GM21723 (cell line): ENCODE results near the gene BCR.

Source experiments
- ATAC-seq: cut with Tn5 transposase; IDR thresholded peaks from one replicate; pipeline ENCODE4 v1.9.1; 2021; ENCODE audit warnings: mild to moderate bottlenecking, moderate library complexity; ENCODE audit not compliant: unreplicated experiment

Gene BCR

DNA sequence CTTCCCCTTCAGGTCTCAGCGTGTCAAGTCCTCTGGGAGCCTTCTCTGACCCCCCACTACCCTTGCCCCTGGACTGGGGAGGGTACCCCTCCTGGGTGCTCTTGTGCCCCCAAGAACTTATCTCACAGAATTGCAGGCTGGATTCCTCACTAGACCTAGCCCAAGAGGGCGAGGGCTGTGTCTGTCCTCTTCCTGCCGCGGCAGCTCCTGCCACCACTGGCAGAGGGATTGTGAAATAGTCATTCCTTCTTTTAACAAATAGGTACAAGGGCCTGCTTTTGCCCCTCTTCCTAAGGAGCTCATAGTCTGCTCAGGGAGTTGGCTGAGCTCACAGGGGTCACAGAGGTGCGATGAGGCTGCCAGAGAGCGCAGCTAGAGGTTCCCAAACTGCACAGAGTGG, 29.5 kb upstream of the BCR start:
- no peak for ATAC-seq

DNA sequence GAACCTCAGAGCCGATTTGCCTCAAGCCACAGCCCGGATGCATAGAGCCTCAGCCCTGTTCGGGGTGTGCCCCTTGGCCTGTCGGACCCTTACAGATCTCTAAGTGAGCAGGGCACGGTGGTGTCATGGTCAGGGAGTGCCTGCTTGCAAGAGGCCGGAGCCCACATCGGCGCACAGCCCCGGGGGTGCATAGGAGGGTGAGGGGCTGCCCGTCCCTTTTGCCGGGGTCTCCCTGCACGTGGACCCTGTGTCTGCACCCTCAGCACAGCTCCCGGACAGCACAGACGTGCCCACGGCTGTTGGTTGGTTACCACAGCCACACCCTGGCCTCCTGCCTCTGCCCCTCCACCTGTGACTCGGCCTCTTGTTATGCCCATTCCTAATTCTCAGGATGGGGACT, 28.5 kb upstream of the BCR start:
- no peak for ATAC-seq

DNA sequence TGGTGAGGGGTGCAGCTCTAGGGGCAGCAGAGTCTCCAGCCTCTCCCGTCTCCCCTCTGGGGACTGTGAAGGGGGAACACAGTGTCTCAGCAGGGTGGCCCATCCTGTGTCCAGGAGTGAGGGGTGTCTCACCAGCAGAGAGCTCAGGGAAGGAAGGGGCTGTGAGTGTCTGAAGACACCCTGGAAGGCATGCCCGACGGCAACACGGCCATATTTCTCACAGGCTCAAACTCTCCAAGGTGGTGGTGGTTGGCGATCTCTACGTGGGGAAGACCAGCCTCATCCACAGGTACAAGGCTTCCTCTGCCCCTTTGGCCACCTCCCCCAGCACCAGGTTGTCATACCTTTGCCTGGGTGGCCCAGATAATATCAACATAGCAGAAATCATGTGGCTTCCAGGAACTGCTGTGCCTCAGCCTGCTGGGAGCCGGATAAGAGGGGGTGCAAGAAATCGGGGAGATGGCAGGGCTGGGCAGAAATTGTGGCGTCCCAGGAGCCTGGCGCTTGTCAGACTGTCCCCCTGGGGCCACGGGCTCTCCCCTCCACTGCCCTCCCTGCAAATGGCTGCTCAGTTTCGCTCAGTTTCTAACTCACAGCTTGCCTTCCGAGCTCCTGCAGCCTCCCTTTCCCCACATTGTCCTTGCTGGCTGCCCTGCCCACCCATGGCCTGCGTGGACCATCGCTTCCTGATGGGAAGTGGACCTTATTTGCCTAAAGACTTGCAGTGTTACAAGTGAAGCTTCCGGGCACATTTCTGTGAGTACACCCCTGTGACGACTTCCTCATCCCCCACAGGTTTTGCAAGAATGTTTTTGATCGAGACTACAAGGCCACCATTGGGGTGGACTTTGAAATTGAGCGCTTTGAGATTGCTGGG, 27.8 kb upstream of the BCR start:
- ATAC-seq = no peak

DNA sequence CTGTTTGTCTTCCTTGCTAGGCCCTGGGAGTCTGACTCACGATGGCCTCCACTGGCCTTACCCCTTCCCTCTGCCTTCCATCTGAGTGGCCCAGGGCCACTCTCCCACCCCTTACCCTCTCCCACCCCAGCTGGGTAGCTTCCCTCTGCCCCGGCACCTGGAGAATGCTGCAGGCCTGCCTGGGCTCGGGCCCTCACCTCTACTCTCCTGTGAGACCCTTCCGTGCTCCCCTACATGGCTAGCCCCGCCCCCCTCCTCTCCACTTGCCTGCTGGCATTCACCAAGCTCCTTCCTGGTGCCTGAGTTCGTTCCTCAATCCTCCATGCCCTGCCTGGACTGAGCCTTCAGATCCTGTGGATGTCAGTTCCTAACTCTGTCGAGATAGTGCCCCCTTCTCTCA, 26.3 kb upstream of the BCR start:
- ATAC-seq = no peak

DNA sequence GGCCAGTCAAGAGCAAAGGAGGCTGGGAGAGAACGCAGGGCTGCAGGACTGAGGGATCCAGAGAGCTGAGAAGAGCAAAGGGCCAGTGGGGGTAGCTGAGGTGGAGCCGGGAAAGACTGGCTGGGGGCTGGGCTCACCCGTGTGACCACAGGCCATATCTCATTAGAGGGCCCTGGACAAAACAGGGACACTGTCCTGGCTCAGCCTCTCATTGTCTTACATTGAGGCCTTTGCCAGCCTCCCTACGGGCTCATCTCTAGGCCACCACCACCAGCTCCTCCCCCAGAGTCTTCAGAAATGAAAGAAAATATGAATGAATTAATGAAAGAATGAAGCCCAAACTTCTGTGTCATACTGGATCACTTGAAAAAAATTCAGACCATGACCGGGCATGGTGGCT, 25.8 kb upstream of the BCR start:
- ATAC-seq = no peak

DNA sequence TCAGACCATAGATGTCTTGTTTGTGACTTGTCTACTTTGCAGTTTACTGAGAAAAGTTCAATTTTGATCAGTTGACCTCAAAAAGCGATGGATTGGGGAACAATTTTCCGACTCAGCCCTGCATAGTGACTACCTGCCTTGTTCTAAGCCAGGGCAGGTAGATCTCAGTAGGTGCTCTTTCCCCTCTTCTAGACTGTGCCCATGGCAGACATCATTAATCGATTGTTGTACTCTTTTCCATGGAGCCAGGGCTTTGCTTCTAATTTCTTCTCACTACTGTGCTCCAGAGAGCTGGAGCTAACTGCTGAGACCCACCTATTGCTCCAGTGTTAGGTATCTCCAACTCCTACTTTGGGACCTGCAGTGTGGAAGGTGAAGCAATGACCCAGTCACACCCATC, 25.2 kb upstream of the BCR start:
- no peak for ATAC-seq

DNA sequence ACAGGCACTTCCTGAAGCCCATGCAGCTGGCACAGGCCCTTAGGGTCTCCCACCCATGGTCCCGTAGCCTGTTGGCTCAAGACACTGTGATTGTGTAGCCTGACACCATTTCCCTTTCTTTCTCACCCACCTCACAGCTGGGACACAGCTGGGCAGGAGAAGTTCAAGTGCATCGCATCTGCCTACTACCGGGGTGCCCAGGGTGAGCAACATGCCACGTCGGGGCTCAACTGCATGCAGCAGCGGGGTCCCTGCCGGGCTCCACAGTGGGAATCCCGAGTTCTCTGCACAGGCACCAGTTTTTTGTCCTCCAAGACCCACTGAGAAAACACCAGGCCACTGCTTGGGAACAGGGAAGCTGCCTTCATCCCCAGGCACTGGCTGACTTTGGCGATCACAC, 24.5 kb upstream of the BCR start:
- ATAC-seq = no peak

DNA sequence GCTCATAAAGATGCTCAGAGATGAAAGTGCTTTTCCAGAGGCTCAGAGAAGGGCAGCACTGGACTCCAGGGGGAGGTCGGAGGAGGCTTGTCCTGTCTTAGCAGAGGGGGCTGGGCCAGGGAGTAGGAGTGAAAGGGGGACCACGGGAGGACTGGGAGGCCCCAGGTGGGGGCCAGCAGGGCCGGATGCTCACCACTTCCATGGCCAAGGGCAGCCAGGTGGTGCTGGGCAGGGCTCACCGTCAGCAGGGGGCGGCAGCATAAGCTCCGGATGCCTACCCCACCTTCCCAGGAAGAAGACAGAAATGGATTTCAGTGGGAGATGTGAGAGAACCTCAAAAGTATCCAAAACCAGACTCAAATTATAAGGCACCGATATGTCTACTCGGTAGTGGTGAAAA, 24.0 kb upstream of the BCR start:
- no peak for ATAC-seq

DNA sequence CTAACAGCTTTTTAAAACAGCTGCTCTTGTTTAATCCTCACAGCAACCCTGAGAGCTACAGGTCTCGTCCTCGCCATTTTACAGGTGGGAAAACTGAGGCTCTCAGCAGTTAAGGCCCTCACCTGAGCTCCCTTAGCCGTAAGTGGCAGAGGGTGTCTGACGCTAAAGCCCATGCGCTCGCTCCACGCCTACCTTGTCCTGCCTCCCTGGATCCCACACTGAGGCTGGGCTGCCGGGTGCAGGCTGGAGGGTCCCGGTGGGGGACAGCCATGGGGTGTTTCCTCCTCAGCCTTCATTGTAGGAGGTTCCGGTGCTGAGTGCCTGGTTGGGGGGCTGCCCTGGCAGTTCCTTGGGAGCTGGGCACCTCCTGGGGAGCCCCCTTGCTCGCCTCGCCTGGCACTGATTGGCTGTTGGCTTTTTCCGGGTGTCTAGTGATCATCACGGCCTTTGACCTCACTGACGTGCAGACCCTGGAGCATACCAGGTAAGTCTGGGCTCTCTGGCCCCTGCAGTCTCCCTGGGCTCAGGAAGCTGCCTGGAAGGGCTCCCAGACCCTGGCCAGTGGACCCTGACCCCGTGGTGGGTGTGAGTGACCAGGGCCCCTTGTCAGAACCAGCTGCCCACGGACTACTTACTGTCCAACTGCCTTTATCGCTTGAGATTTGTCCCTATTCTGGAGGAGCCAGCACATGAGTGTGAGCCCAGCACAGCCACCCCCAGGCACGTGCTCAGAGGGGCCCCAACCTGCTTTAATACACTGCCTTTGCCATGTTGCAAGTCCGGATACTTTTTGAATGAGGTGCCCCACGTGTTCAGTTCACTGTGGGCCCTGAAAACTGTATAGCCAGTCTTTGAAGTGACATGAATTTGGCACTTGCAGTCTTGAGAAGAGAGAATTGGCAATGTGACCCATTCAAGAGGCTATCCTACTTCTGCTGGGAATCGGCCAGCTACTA, 22.5 kb upstream of the BCR start:
- no peak for ATAC-seq

DNA sequence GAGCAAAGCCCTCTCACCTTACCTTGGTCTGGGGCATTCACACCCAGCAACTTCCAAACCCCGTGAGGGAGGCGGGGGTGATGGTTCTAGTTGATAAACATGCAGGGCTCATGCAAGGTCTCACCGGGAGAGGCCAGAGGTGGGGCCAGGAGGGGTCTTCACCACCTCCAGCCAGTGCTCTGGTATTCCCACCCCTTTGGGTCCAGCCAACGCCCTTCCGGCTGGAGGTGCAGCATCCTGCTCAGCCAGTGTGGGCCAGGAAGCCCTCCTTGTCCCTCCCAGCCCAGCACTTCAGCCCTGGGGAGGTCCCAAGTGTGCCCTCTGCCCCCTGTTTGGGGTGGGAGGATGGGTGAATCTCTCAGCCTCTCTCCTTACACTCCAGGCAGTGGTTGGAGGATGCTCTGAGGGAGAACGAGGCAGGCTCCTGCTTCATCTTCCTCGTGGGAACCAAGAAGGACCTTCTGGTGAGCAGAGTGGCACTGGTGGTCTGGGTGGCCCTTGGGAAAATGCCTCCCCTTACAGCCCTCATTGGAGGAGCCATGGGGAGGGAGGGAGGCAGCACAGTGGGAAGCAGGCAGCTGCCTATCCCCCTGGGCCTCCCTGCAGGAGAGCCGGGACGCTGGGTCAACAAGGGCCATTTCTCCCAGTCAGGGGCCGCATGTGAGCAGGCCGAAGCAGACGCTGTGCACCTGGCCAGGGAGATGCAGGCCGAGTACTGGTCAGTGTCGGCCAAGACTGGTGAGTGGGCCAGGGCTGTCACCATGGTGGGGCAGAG, 21.6 kb upstream of the BCR start:
- no peak for ATAC-seq

DNA sequence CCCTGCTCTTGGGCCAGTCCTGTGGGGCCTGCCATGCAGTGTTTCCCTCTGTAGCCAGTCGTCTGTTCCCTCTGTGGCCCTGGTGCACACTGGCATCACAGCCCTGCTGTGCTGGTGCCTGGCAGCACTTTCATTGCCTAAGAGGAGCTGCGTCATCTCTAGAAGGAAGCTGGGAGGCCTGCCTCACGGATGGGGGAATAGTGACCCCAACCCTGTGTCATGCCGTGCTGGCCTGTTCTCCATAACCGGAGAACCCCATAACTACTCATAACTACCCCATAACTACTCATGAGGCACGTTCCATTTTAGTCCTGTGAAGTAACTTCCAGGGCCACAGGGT, 21.0 kb upstream of the BCR start:
- no peak for ATAC-seq

DNA sequence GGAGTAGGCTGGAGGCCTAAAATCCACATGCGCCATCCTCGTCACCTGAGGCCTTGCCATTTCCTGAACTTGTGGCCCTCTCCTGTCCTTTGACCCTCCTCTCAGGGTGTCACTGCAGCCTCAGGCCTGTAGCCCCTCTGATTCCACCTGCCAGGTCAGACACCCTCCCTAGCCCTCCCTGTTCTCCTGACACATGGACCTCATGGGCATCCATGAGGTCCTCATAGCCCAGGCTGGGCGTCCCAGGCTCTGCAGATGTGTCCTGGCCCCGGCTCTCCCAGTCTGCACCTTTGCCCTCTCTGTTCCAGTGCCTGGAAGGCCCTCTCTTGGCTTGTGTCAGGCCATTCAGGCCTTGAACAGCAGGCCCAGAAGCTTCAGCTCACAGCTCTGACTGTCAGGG, 19.3 kb upstream of the BCR start:
- no peak for ATAC-seq

DNA sequence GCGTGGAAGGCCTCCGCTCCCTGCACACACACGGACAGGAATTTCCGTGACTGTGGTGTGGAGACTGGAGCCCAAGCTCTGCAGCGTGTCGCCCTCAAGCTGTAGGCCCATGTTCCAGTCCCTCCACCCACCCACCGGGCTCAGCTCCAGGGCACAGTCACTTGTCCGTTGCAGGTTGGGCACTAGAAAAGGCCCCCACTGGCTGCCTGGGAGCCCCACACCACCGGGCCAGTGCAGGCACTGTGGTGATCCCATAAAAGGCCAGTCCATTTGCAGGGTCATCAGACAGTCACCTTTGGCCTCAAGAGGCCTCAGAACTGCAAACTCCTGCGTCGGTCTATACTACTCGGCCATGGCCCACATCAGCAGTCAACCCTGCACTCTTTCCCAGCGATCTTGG, 18.7 kb upstream of the BCR start:
- no peak for ATAC-seq

DNA sequence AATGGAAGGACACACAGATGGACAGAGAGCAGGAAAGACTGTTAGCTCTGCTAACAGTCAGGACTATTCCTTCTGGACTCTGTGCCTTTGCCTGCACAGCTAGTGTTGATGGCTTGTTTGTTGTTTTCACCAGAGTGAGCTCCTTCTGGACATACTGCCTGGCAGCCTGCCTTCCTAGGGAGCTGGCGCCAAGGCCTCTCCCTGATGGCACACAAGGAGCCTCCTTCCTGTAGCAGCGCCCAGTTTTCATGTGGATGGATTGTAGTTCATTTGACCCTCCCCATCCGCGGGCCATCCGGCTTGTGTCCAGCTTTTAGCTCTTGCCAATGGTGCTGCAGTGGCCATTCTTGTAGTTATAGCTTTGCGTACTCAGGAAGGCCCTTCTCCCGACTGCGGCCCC, 16.6 kb upstream of the BCR start:
- ATAC-seq = no peak

DNA sequence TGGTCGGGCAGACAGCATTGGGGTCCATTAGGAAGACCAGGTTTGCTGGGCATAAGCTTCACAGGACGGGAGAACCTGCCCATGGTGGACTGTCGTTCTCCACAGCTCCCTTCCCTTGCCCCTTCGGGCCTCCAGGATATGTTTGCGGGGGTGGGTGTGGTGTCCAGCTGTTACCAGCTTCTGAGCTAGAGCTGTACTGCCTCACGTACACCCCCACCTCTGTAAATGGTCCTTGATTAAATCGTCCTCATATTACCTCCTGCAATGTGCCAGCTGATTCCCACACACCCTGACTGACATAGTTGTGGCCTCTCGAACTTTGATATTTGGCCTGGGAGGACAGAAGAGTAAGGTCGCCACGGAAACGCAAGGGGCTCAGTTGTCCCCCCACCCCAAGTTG, 16.2 kb upstream of the BCR start:
- ATAC-seq = no peak

DNA sequence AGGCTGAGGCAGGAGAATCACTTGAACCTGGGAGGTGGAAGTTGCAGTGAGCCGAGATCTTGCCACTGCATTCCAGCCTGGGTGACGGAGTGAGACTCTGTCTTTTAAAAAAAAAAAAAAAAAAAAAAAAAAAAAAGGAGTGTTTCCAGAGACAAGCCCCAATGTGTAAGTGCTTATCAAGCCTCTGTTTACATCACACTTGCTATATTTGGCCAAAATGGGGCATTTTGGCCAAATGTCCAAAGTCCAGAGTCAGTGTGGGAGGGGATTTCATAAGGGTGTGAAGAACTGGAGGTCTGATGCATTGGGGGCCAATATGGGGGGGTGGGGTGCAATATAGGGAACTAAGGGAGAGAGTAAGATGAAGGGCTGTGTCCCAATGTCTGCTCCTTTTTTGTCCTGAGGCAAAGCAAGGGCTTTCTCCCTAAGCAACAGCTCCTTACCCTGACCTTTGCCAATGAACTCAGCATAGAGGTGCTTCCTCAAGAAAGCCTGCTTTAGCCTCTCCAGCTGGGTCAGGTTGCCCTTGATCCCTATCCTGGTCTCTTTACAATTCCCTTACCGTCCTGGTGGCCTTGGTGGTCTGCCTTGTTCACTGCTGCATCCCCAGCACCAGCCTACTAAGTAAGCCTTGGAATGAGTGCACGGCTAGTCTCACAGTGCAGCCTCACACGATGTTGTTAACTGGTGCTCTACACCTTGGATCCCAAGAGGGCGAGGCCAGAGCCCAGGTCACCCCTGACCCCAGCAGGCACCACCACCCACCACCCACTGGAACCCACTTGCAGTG, 14.1 kb upstream of the BCR start:
- ATAC-seq = no peak

DNA sequence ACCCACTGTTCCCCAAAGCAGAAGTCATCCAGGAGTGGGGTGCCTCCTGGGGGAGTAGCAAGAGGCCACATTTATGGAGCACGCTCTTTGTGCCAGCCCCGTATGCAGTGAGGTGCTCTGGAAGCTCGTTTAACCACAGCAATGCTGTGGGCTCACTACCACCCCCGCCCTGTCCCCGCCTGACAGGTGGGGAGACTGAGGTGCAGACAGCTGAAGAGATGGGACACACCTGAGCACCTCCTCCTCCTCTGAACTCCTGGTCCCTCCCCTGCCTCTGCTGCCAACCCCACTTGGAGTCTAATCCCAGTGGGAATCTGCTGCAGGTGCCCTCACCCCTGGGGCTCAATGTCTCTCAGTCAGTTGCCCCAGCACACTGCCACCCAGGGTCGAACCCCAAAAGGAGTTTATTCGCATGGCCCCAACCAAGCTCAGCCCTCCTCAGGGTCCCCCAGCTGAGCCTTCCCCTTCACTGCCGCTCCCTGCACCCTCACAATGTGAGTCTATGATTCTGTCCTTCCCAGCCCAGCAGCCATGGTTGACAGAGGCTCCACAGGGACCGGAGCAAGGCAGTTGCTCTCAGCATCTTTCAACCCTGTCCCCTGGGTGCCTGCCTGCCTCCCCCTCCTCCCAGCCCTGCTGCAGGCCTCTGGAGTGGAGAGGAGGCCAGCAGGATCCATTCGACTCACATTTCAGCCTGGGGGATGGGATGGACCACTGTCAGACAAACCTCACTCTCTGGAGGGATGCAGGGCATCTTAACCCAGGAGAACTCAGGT, 13.3 kb upstream of the BCR start:
- ATAC-seq = no peak

DNA sequence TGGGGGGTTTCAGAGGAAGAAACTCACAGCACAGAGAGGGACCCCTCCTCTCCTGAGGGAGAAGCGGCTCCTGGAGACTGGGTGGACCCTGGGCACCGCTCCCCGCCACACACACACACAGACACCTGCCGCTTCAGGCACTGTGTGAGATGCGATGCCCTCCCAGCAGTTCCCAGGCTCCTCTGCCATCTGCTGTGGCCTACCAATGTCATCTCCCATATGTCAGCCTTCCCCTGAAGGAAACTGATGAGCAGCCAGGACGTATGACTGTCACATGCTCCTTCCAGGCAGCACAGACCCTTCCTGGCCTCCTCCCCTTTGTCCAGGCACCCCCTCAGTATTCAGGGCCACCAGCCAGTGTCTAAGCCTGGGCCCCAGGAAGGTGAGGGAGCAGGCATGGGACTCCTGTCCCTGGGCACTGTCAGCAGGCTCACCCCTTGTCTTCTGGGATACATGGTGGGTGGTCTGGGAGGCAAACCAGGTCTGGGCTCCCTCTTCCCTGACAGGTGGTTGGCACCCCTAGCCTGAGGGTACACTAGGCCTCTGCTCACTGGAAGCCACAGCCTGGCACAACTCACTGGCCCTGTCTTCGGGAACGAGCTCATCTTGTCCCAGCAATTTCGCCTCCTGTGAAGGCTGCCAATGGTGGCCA, 11.8 kb upstream of the BCR start:
- no peak for ATAC-seq

DNA sequence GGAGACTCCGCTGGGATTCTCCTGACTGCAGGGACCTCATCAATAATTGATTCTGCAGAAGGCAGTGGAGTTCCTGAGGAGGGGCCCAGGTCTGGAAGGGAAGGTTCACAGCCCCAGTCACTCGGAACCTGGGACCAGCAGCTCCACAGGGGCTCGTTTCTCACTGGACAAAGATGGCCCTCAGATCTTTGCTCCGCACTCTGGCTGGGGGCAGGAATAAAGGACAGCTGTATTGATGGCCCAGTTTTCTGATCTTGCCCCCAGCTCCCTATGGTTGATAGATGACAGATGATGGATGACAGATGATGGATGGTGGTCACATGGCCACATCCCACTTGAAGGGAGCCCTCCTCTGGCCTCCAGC, 11.3 kb upstream of the BCR start:
- ATAC-seq = no peak
